ENCODE measurements around the gene IL17RC.

IL17RC gene

DNA sequence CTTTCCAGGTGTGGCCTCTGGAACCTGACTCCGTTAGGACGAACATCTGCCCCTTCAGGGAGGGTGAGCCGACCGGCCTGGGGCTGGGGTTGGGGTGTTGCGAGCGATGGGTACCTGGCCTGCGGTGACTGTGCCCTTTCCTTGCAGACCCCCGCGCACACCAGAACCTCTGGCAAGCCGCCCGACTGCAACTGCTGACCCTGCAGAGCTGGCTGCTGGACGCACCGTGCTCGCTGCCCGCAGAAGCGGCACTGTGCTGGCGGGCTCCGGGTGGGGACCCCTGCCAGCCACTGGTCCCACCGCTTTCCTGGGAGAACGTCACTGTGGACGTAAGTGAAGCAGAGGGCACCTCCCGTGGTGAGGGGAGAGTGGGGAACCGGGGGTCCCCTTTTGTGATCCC lies 11.3 kb downstream of the IL17RC start:
- DNase-seq (ENCODE audit: low spot score): no peak
- no peak for TF ChIP-seq CTCF (IDR thresholded peaks at IDR 0.05; ENCODE audit: extremely low read depth, missing control alignments)

GRCh38 chr3:9930804-9931418 lies 14.0 kb downstream of the IL17RC start:
- peak; percentile 64 for DNase-seq (ENCODE audit: low spot score)
- TF ChIP-seq CTCF (IDR thresholded peaks at IDR 0.05; ENCODE audit: extremely low read depth, missing control alignments): peak; percentile 32

DNA sequence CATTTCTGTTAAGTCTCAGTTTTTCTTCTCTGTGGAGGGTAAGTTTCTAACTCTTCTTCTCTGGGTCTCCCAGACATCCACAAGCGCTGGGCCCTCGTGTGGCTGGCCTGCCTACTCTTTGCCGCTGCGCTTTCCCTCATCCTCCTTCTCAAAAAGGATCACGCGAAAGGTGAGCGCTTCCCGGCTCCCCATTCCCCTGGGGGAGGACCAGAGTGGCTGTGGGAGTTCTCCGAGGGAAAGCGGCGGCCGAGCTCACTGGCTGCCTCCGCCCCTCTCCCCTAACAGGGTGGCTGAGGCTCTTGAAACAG lies 15.6 kb downstream of the IL17RC start:
- DNase-seq (ENCODE audit: low spot score): no peak
- no peak for TF ChIP-seq CTCF (IDR thresholded peaks at IDR 0.05; ENCODE audit: extremely low read depth, missing control alignments)

DNA sequence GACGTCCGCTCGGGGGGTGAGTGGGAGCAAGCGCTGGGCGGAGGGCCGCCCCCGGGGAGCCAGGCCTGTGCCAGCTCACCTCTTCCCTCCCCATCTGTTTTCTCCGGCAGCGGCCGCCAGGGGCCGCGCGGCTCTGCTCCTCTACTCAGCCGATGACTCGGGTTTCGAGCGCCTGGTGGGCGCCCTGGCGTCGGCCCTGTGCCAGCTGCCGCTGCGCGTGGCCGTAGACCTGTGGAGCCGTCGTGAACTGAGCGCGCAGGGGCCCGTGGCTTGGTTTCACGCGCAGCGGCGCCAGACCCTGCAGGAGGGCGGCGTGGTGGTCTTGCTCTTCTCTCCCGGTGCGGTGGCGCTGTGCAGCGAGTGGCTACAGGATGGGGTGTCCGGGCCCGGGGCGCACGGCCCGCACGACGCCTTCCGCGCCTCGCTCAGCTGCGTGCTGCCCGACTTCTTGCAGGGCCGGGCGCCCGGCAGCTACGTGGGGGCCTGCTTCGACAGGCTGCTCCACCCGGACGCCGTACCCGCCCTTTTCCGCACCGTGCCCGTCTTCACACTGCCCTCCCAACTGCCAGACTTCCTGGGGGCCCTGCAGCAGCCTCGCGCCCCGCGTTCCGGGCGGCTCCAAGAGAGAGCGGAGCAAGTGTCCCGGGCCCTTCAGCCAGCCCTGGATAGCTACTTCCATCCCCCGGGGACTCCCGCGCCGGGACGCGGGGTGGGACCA lies 16.1 kb downstream of the IL17RC start:
- peak; percentile 76 for TF ChIP-seq CTCF (IDR thresholded peaks at IDR 0.05; ENCODE audit: extremely low read depth, missing control alignments)
- DNase-seq (ENCODE audit: low spot score): peak; percentile 90

- DNase-seq (ENCODE audit: low spot score): peak; percentile 97
- TF ChIP-seq CTCF (IDR thresholded peaks at IDR 0.05; ENCODE audit: extremely low read depth, missing control alignments): no peak
Measured at GRCh38 chr3:9933561-9934234, 16.8 kb downstream of the IL17RC start, which contains the start of gene CRELD1. CRELD1 (plus strand) TSS chr3:9933834; CDS start chr3:9934439, 605 bp downstream.

DNA sequence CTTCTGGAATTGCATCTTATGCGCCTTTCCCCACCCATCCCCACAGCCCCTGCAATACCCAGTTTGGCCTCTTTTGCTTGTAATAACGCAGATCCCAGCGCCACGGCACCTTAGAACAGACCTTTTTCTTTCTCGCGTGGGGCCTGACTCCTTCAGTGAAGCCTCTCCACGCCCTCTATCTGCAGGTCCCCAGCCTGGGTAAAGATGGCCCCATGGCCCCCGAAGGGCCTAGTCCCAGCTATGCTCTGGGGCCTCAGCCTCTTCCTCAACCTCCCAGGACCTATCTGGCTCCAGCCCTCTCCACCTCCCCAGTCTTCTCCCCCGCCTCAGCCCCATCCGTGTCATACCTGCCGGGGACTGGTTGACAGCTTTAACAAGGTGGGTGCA lies 17.3 kb downstream of the IL17RC start:
- no peak for DNase-seq (ENCODE audit: low spot score)
- no peak for TF ChIP-seq CTCF (IDR thresholded peaks at IDR 0.05; ENCODE audit: extremely low read depth, missing control alignments)

DNA sequence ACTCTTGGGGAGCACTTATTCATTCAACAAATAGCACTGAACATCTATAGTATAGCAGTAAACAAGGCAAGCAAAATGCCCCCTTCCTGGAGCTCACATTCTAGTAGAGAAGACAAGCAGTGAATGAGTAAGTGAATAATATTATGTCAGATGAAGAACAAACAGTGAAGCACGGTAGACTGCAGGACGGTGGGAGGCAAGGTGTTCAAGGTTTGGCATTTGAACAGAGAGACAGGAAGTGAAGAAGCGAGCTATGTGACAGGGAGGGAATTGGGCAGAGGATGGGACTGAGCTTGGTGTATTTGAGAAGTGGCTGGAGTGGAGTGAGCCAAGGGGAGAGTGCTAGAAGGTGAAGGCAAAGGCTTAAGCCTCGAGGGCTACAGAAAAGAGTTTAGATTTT lies 18.1 kb downstream of the IL17RC start:
- DNase-seq (ENCODE audit: low spot score): no peak
- TF ChIP-seq CTCF (IDR thresholded peaks at IDR 0.05; ENCODE audit: extremely low read depth, missing control alignments): no peak
